HFFc6 (cell line): ENCODE measurements around the gene SPDYE4. TPM values are rescaled to one million over a fixed set of nuclear protein-coding genes. Genes with fewer than 3 reads are reported as not detected.
A peak's percentile ranks its signal among the peaks of the same experiment; 100 is the strongest.

ENCODE experiments used
- DNase-seq: peaks from one replicate; pipeline ENCODE4 v3.0.0-alpha.2; 2018
- H3K27ac Mint-ChIP-seq: 2 replicates; pipeline ENCODE4 v1.8.0; 2020; ENCODE audit warnings: mild to moderate bottlenecking, mixed read lengths
- H3K27me3 Mint-ChIP-seq: 2 replicates; pipeline ENCODE4 v1.8.0; 2021; ENCODE audit warnings: mild to moderate bottlenecking, moderate library complexity, mixed read lengths; ENCODE audit not compliant: insufficient read depth
- H3K36me3 Mint-ChIP-seq: 2 replicates; pipeline ENCODE4 v1.8.0; 2021; ENCODE audit warnings: low read depth, mixed read lengths
- H3K4me1 Mint-ChIP-seq: 2 replicates; pipeline ENCODE4 v1.8.0; 2020; ENCODE audit warnings: low read depth, mixed read lengths
- H3K4me3 Mint-ChIP-seq: 2 replicates; pipeline ENCODE4 v1.8.0; 2020; ENCODE audit warnings: mild to moderate bottlenecking, moderate library complexity, mixed read lengths
- H3K9me3 Mint-ChIP-seq: 2 replicates; pipeline ENCODE4 v1.8.0; 2020; ENCODE audit warnings: mild to moderate bottlenecking, mixed read lengths
- total RNA-seq, 6 experiments: library from RNA; stranded (reverse); fragmentation: NEBNext Ultra II Directional; extraction: Animal tissue kit (Norgen Biotek cat#: 25700); gene quantifications; 2 replicates in 1 of 6; 3 replicates in 5 of 6; pipeline ENCODE4 v1.2.3, GENCODE V29; 2021
- TF ChIP-seq, protein P1 (sequence below): fragments of 200-600 bp; sonication (generic); IDR thresholded peaks from 2 replicates; pipeline ENCODE4 v1.5.0; 2021; ENCODE audit warnings: antibody characterized with exemption, mild to moderate bottlenecking

SPDYE4 gene
- total RNA-seq, 6 experiments from 2014 or later: not detected

DNA sequence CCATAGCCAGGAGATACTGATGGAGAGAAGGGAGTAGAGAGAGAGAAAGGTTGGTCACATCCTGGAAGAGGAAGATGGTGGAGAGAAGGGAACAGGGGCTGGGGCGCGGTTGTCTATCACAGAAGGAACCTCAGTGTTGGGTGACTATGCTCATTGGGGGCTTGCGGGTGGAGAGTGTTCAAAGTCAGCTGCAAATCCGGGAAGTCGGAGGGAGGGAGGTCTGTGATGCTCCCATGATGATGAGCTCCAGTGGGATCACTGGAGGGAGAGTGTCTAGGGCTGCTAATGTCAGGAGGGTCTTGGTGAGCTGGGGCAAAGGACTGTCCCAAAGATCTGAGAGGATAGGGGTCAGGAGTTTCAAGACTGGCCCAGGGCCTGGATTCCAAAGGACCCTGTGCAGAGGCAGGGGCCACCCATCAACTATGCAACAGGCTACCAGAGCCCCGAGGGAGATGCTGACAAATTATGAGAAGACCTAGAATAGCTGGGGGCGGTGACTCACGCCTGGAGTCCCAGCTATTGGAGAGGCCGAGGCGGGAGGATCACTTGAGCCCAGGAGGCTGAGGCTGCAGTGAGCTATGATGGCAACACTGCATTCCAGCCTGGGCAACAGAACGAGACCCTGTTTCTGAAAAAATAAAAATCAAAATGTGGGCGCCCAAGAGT lies 2.6 kb downstream of the SPDYE4 start:
- H3K4me3 Mint-ChIP-seq: no peak overlapping the region
- no peaks in the 10 kb centered on the region for H3K4me1 Mint-ChIP-seq
- no peak for DNase-seq
- TF ChIP-seq, protein P1, sequence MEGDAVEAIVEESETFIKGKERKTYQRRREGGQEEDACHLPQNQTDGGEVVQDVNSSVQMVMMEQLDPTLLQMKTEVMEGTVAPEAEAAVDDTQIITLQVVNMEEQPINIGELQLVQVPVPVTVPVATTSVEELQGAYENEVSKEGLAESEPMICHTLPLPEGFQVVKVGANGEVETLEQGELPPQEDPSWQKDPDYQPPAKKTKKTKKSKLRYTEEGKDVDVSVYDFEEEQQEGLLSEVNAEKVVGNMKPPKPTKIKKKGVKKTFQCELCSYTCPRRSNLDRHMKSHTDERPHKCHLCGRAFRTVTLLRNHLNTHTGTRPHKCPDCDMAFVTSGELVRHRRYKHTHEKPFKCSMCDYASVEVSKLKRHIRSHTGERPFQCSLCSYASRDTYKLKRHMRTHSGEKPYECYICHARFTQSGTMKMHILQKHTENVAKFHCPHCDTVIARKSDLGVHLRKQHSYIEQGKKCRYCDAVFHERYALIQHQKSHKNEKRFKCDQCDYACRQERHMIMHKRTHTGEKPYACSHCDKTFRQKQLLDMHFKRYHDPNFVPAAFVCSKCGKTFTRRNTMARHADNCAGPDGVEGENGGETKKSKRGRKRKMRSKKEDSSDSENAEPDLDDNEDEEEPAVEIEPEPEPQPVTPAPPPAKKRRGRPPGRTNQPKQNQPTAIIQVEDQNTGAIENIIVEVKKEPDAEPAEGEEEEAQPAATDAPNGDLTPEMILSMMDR: no peak
- no peaks in the 10 kb centered on the region for H3K9me3 Mint-ChIP-seq
- H3K27me3 Mint-ChIP-seq: peaks cover 23% of the 10 kb centered on the region
- no peaks in the 10 kb centered on the region for H3K36me3 Mint-ChIP-seq
- no peak overlapping the region for H3K27ac Mint-ChIP-seq

DNA sequence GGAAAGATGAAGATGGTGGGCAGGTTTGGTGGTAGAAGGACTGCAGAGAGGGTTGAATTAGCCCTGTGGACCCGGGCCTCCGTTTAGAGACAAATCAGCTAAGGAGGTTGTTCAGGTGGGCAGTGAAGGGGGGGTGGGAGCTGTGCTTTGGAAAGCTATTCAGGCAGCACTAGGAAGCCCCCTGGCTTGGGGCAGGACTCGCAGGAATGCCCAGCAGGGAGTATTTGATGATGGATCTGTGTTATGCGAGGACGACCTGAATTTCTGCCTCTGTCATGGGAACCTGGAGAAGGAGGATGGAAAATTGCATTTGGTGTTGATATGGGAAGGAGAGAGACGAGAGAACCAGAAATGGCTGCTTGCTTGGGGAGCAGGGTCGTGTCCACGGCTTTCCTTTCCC lies 3.5 kb downstream of the SPDYE4 start:
- Mint-ChIP-seq H3K9me3 (no peaks in the 10 kb centered on the region), H3K4me3 (no peak overlapping the region), H3K27ac (no peak overlapping the region), H3K36me3 (no peaks in the 10 kb centered on the region), H3K4me1 (no peaks in the 10 kb centered on the region), H3K27me3 (peaks cover 23% of the 10 kb centered on the region)
- no peak for DNase-seq
- TF ChIP-seq, protein P1: no peak

DNA sequence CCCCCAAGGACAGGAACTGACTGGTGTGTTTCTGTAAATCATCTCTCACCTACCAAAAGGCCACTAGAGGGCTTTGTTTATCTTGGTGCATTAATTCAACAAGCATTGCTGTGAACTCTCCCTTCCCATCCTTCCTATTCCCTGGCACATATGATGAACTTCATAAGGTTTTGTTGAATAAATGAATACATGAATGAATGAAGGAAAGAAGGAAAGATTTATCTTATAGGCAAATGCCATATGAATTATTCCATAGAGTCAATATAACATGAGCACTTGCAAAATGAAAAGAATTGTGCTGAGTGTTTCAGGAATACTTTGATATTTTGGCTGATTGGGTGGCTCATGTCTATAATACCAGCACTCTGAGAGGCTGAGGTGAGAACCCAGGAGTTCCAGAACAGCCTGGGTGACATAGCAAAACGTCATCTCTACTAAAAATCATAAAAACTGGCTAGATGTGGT lies 4.3 kb downstream of the SPDYE4 start:
- Mint-ChIP-seq H3K4me1 (no peaks in the 10 kb centered on the region), H3K36me3 (no peaks in the 10 kb centered on the region), H3K4me3 (no peak overlapping the region), H3K27ac (no peak overlapping the region), H3K27me3 (peaks cover 19% of the 10 kb centered on the region), H3K9me3 (no peaks in the 10 kb centered on the region)
- TF ChIP-seq, protein P1: peak; percentile 68
- peak; percentile 26 for DNase-seq

DNA sequence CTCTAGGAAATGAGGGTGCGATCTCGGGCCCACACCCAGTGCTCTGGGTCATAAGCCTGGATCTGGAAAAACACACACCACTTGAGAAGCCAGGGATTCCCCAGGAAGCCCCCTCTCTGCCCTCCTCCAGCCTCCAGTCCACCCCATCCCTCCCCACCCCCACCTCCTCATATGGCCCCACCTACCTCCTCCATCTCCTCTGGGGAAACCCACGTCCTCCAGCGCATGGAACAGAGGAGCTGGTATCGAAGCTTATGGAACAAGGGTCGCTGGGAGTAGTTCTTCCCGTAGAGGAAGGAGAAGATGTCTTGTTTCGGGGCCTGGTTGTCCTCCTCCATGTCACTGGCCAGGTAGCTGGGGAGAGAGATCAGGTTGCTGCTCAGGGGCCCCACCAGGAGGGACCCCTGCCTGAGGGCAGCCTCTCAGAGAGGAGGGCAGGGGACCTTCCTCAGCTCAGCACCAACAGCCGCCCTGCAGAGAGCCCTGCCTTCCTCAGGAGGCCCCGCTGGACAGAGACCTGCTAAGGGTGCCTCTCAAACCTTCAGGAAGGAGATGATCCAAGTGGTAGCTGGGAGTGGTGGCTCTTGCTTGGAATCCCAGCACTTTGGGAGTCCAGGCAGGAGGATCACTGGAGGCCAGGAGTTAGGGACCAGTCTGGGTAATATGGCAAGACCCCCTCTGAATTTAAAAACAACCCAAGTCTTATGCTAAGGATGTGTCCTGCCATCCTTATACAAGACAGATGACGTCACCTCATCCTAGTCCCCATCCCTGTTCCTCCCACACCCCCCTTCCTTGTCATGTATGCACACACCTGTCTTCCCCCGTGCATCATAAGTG lies 5.0 kb downstream of the SPDYE4 start:
- no peaks in the 10 kb centered on the region for H3K36me3 Mint-ChIP-seq
- no peak overlapping the region for H3K27ac Mint-ChIP-seq
- H3K4me3 Mint-ChIP-seq: no peak overlapping the region
- peaks cover 22% of the 10 kb centered on the region for H3K27me3 Mint-ChIP-seq
- TF ChIP-seq, protein P1: no peak
- no peaks in the 10 kb centered on the region for H3K4me1 Mint-ChIP-seq
- DNase-seq: no peak
- H3K9me3 Mint-ChIP-seq: no peaks in the 10 kb centered on the region

DNA sequence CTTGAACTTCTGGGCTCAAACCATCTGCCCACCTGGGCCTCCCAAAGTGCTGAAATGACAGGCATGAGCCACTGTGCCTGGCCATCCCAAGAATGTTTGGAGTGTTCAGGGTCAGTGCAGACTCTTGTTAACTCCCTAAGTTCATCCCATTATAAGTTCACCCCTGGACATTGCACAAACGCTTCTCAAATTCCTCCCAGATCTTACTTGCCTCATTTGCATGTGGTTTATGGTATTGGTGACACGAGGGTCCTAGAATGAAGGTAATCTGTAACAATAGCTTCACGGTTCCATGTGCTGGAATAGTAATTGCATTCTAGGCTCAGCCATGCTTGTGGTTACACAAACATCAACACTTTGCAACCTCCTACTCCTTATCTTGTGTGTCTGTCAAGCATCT lies 8.7 kb downstream of the SPDYE4 start:
- TF ChIP-seq, protein P1: no peak
- Mint-ChIP-seq H3K27me3 (peaks cover 12% of the 10 kb centered on the region), H3K27ac (no peak overlapping the region), H3K4me3 (no peak overlapping the region), H3K4me1 (no peaks in the 10 kb centered on the region), H3K9me3 (no peaks in the 10 kb centered on the region), H3K36me3 (no peaks in the 10 kb centered on the region)
- DNase-seq: no peak
